ENCODE results near the gene CEP76. TPM values are rescaled to one million over a fixed set of nuclear protein-coding genes. Genes with fewer than 3 reads are reported as not detected.
"Not testable (repeated sequence)": the region's sequence is repeated elsewhere in the genome, so short reads cannot be mapped to it uniquely, and the experiment has no call there.

Gene CEP76
- total RNA-seq, 2 donors from 2014 or later: 5.2 to 8.3 TPM

GRCh38 chr18:12628706-12629702 lies 73.5 kb downstream of the CEP76 start:
- H3K4me1 ChIP-seq (ENCODE audit: control insufficient read depth in 1 of 2, low read depth in 2 of 2): no peaks in the 10 kb centered on the region
- H3K4me3 ChIP-seq: no peak overlapping the region
- ATAC-seq (ENCODE audit: insufficient number of reproducible peaks, low FRiP score, low read depth) (no peak), DNase-seq (ENCODE audit: low spot score) (no peak)
- TF ChIP-seq CTCF (IDR thresholded peaks at IDR 0.05): no peak
- no peaks in the 10 kb centered on the region for H3K9me3 ChIP-seq
- no peaks in the 10 kb centered on the region for H3K27me3 ChIP-seq (replicated peaks; ENCODE audit: insufficient read depth)
- no peak overlapping the region for H3K27ac ChIP-seq
- no peaks in the 10 kb centered on the region for H3K36me3 ChIP-seq

- not testable (repeated sequence) for H3K36me3 ChIP-seq; H3K4me3 ChIP-seq; ATAC-seq (ENCODE audit: insufficient number of reproducible peaks, low FRiP score, low read depth); H3K27ac ChIP-seq; H3K4me1 ChIP-seq (ENCODE audit: control insufficient read depth in 1 of 2, low read depth in 2 of 2); H3K9me3 ChIP-seq; DNase-seq (ENCODE audit: low spot score); H3K27me3 ChIP-seq (replicated peaks; ENCODE audit: insufficient read depth)
Observed at GRCh38 chr18:12627199-12627598, 75.3 kb downstream of the CEP76 start.

GRCh38 chr18:12625241-12625640 lies 77.3 kb downstream of the CEP76 start:
- H3K36me3 ChIP-seq: no peaks in the 10 kb centered on the region
- ATAC-seq (ENCODE audit: insufficient number of reproducible peaks, low FRiP score, low read depth) (no peak), DNase-seq (ENCODE audit: low spot score) (no peak)
- H3K4me1 ChIP-seq (ENCODE audit: control insufficient read depth in 1 of 2, low read depth in 2 of 2): no peaks in the 10 kb centered on the region
- H3K27ac ChIP-seq: no peak overlapping the region
- no peaks in the 10 kb centered on the region for H3K9me3 ChIP-seq
- H3K27me3 ChIP-seq (replicated peaks; ENCODE audit: insufficient read depth): no peaks in the 10 kb centered on the region
- TF ChIP-seq CTCF (IDR thresholded peaks at IDR 0.05): no peak
- no peak overlapping the region for H3K4me3 ChIP-seq

Other genes with a start within 250 kb of the CEP76 start
- 10 to 100 TPM; 26.8 to 39.6 TPM for gene SPIRE1, start 44.6 kb downstream of the CEP76 start, total RNA-seq
- 10 to 100 TPM; 64.6 to 65.9 TPM for gene PSMG2, start 319 bp upstream of the CEP76 start, total RNA-seq
- 10 to 100 TPM; 29.4 to 62.8 TPM for gene PTPN2, start 181.5 kb upstream of the CEP76 start, total RNA-seq
- 10 to 100 TPM; 26.7 to 61.1 TPM for gene SEH1L, start 245.3 kb upstream of the CEP76 start, total RNA-seq